ENCODE measurements around the gene MATN1.

Gene MATN1

DNA sequence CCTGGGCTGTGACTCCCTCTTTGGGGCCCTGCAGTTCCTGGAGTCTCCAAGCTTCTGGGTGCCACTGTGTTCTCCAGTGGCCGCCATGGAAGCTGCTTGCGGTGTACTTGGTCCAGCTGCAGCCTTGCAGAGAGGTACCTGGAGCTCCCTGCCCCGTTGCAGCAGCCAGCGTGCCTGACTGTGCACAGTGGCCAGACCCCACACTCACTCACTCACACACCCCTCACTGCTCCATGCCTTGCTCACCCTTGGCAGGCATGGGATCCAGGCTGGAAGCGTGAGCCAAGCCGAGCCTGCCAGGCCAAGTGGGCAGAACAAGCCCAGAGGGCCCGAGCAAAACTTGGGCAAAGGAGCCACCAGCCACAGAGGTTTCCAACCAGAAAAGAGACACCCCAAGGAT lies 43.0 kb downstream of the MATN1 start:
- Histone ChIP-seq H4K20me1 (ENCODE audit: insufficient read depth, low read length, poor library complexity, severe bottlenecking) (no peaks in the 10 kb centered on the region), H3K36me3 (ENCODE audit: insufficient read depth, low read length) (no peaks in the 10 kb centered on the region), H3F3A (ENCODE audit: low read depth) (no peaks in the 10 kb centered on the region), H3K9ac (ENCODE audit: low read depth, low read length, poor library complexity, severe bottlenecking) (no peak overlapping the region), H3K4me1 (ENCODE audit: insufficient read depth, low read length, poor library complexity, severe bottlenecking) (no peaks in the 10 kb centered on the region), H3K9me2 (replicated peaks; ENCODE audit: low read depth, low read length) (no peaks in the 10 kb centered on the region), H3K9me3 (ENCODE audit: insufficient read depth, low read depth, low read length) (no peaks in the 10 kb centered on the region; the same call in 1 of the 2 replicates), H3K27me3 (ENCODE audit: insufficient read depth, low read length, poor library complexity, severe bottlenecking) (no peaks in the 10 kb centered on the region), H3K79me2 (ENCODE audit: insufficient read depth, low read length) (no peaks in the 10 kb centered on the region), H2AFZ (ENCODE audit: low read length) (no peak overlapping the region), H3K4me2 (ENCODE audit: low read depth, low read length, poor library complexity, severe bottlenecking) (no peak overlapping the region), H3K4me3 (ENCODE audit: low read length, poor library complexity, severe bottlenecking) (no peak overlapping the region)
- TF ChIP-seq, protein P1, sequence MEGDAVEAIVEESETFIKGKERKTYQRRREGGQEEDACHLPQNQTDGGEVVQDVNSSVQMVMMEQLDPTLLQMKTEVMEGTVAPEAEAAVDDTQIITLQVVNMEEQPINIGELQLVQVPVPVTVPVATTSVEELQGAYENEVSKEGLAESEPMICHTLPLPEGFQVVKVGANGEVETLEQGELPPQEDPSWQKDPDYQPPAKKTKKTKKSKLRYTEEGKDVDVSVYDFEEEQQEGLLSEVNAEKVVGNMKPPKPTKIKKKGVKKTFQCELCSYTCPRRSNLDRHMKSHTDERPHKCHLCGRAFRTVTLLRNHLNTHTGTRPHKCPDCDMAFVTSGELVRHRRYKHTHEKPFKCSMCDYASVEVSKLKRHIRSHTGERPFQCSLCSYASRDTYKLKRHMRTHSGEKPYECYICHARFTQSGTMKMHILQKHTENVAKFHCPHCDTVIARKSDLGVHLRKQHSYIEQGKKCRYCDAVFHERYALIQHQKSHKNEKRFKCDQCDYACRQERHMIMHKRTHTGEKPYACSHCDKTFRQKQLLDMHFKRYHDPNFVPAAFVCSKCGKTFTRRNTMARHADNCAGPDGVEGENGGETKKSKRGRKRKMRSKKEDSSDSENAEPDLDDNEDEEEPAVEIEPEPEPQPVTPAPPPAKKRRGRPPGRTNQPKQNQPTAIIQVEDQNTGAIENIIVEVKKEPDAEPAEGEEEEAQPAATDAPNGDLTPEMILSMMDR (conservative IDR thresholded peaks at IDR 0.05; ENCODE audit: low read length) = no peak
- no peak for TF ChIP-seq EZH2phosphoT487 (IDR thresholded peaks at IDR 0.05; ENCODE audit: borderline replicate concordance)

DNA sequence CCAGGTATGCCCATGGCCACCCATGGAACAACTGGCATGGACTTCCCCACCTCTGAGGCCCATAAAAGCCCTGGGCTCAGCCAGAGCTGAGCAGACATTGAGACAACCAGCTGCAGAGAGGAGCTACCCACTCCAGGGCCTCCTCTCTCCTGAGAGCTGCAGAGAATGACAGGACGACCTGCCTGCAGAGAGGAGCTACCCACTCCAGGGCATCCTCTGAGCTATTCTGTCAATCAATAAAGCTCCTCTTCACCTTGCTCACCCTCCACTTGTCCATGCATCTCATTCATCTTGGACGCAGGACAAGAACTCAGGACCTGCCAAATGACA lies 43.4 kb downstream of the MATN1 start:
- TF ChIP-seq, protein P1 (conservative IDR thresholded peaks at IDR 0.05; ENCODE audit: low read length) = no peak
- no peak for TF ChIP-seq EZH2phosphoT487 (IDR thresholded peaks at IDR 0.05; ENCODE audit: borderline replicate concordance)
- no peak overlapping the region for H3K4me3 ChIP-seq (ENCODE audit: low read length, poor library complexity, severe bottlenecking)
- H2AFZ ChIP-seq (ENCODE audit: low read length) = no peak overlapping the region
- no peaks in the 10 kb centered on the region; the same call in 1 of the 2 replicates for H3K9me3 ChIP-seq (ENCODE audit: insufficient read depth, low read depth, low read length)
- no peak overlapping the region for H3K9ac ChIP-seq (ENCODE audit: low read depth, low read length, poor library complexity, severe bottlenecking)
- no peaks in the 10 kb centered on the region for H3K79me2 ChIP-seq (ENCODE audit: insufficient read depth, low read length)
- H3K27me3 ChIP-seq (ENCODE audit: insufficient read depth, low read length, poor library complexity, severe bottlenecking) = no peaks in the 10 kb centered on the region
- H3K9me2 ChIP-seq (replicated peaks; ENCODE audit: low read depth, low read length) = no peaks in the 10 kb centered on the region
- H3F3A ChIP-seq (ENCODE audit: low read depth) = no peaks in the 10 kb centered on the region
- H3K36me3 ChIP-seq (ENCODE audit: insufficient read depth, low read length) = no peaks in the 10 kb centered on the region
- no peaks in the 10 kb centered on the region for H3K4me1 ChIP-seq (ENCODE audit: insufficient read depth, low read length, poor library complexity, severe bottlenecking)
- H3K4me2 ChIP-seq (ENCODE audit: low read depth, low read length, poor library complexity, severe bottlenecking) = no peak overlapping the region
- H4K20me1 ChIP-seq (ENCODE audit: insufficient read depth, low read length, poor library complexity, severe bottlenecking) = no peaks in the 10 kb centered on the region

DNA sequence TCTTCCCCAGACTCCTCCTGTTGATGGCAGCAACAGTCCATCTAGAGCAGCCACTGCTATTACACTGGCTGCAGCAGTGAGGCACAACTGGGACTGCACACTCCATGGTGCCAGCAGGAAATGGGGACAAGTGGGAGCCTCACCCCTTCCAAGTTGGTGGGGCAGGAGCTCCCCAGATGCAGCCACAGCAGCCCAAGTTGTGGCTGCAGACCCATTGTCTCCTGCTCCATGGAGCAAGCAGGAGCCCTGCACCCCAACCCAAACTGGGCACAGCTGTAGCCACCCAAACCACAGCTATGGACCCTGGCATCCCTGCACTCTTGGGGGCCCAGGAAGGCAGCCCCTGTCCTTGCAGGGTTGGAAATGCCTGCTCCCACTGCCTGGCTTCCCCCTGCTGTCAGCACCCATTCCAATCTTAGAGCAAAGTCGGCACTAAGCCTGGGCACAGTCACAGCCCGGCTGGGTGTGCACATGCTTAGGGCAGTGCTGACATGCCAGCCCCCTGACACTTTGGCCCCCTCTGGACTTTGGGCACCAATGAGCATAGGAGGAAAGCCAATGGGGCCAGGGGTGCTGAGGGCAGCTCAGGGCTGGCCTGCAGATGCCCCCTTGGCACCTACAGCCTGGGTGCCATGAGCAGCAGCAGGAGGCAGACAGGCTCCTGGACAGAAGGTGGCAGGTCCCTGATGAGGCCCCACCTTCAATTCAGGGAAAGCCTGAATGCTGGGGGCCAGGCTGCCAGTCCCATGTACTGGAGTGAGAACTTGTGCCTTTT lies 44.0 kb downstream of the MATN1 start:
- no peak overlapping the region for H3K9ac ChIP-seq (ENCODE audit: low read depth, low read length, poor library complexity, severe bottlenecking)

More for the DNA sequence above, 44.0 kb downstream of the MATN1 start:
- H4K20me1 ChIP-seq (ENCODE audit: insufficient read depth, low read length, poor library complexity, severe bottlenecking) = no peaks in the 10 kb centered on the region
- no peaks in the 10 kb centered on the region; the same call in 1 of the 2 replicates for H3K9me3 ChIP-seq (ENCODE audit: insufficient read depth, low read depth, low read length)
- H3K4me1 ChIP-seq (ENCODE audit: insufficient read depth, low read length, poor library complexity, severe bottlenecking) = no peaks in the 10 kb centered on the region
- no peaks in the 10 kb centered on the region for H3K27me3 ChIP-seq (ENCODE audit: insufficient read depth, low read length, poor library complexity, severe bottlenecking)
- H2AFZ ChIP-seq (ENCODE audit: low read length) = no peak overlapping the region
- no peaks in the 10 kb centered on the region for H3K79me2 ChIP-seq (ENCODE audit: insufficient read depth, low read length)
- TF ChIP-seq, protein P1 (conservative IDR thresholded peaks at IDR 0.05; ENCODE audit: low read length) = no peak
- no peak for TF ChIP-seq EZH2phosphoT487 (IDR thresholded peaks at IDR 0.05; ENCODE audit: borderline replicate concordance)
- H3K4me3 ChIP-seq (ENCODE audit: low read length, poor library complexity, severe bottlenecking) = no peak overlapping the region
- no peaks in the 10 kb centered on the region for H3K9me2 ChIP-seq (replicated peaks; ENCODE audit: low read depth, low read length)
- H3K4me2 ChIP-seq (ENCODE audit: low read depth, low read length, poor library complexity, severe bottlenecking) = no peak overlapping the region
- no peaks in the 10 kb centered on the region for H3F3A ChIP-seq (ENCODE audit: low read depth)
- H3K36me3 ChIP-seq (ENCODE audit: insufficient read depth, low read length) = no peaks in the 10 kb centered on the region

Measured in Loucy (cell line).